Stimulated activated CD4-positive, alpha-beta T cell treated with anti-CD3 and anti-CD28 coated beads, TNF-alpha, amount 100 ng/mL, for 48 hours (primary cell): Measurements from ENCODE around the gene CACNG1.

Source experiments
- DNase-seq, 3 donors: peaks; one replicate each; pipeline ENCODE4 v3.0.0-alpha.2; 2020; ENCODE audit warnings: low read depth in 3 of 3

The CACNG1 gene

GRCh38 chr17:67044016-67044772, at the start of gene CACNG1:
Gene CACNG1, plus strand, starts transcription at chr17:67044554. Its CDS starts 107 bp downstream, at chr17:67044661.
- DNase-seq: no peak

GRCh38 chr17:66994930-66995535, 49.3 kb upstream of the CACNG1 start:
- no peak for DNase-seq

- no peak for DNase-seq
Measured at GRCh38 chr17:66995944-66996343, 48.4 kb upstream of the CACNG1 start.

- DNase-seq: no peak
Measured at GRCh38 chr17:66996926-66997325, 47.4 kb upstream of the CACNG1 start.

GRCh38 chr17:67003231-67003630, 41.1 kb upstream of the CACNG1 start:
- DNase-seq: no peak

GRCh38 chr17:67004181-67004580, 40.2 kb upstream of the CACNG1 start:
- DNase-seq: no peak

- DNase-seq: no peak
Measured at GRCh38 chr17:67007266-67007665, 37.1 kb upstream of the CACNG1 start.

GRCh38 chr17:67008101-67008500, 36.3 kb upstream of the CACNG1 start:
- DNase-seq: no peak

DNA sequence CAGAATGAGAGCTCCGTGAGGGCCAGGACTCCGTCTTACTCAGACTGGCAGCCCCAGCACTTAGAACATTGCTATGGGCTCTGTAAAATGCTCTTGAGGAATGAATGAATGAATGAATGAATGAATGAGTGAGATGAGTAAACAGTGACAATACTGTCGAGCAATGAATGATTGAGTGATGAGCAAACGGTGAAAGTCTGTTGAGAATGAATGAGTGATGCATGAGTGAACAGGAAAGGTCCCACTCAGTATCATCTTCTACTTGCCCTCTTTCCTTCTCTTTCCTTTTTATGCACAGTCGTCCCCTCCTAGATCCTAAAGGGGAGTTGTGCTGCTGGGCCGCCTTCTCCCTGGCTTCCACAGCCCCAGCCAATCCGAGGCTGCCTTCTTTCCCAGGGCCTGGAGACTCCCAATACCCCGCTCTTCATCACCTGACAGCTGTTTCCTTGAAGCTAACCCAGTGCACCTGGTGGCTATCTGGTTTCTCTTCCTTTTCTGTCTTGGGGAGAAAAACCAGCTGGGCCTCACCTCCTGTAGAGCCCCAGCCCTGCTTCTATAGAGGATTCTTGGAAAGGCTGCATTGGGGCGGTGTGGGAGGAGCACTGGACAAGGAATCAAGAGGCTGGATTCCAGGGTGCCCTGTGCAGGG, 32.7 kb upstream of the CACNG1 start:
- no peak for DNase-seq

GRCh38 chr17:67013891-67014290, 30.5 kb upstream of the CACNG1 start:
- DNase-seq: no peak

DNA sequence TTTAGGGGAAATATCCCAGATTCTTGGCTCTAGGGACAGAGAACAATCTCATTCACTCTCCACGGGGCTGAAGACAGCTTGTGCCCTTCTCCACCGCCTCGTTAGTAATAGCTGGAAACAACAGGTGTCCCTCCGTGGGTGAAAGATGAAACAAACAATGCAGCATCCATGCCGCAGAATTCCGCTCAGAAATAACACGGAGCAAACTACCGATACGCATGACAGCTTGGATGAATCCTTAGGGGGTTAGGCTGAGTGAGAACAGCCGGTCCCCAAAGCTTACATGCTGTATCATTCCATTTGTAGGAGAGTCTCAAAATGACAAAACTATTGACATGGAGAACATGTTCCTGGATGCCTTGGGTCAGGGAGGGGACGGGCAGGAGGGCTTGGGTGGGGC, 29.4 kb upstream of the CACNG1 start:
- no peak for DNase-seq

DNA sequence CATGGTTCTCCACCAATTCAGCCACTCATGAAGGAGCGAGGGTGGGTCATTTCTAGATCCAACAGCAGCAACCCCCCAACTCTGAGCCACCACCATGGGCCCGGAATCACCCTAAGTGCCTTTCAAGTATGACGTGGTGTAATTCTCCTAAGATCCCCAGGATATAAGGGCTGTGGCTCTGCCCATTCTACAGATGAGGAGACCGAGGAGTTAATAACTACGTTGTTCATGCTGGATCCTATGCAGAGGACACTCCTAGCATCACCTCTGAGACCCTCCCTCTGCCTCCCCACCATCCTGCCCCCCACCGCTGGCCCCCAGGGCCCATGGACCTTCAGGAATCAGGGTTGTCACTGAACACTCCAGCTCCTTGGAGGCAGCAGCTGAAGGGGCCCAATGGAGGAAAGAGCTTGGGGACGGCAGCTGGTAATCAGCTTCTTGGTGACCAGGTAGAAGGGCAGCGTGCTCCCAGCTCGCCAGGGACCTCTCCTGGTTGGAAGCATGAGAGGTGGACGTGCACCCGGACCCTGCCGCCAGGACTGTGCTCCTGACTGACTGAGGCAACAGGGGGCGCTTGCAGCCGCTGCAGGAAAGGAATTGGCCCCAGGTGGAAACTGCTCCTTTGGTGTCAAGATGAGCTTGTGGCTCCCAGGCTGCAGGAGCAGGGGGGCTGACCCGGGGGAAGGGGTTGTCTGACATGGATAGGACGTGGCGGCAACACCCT, 28.2 kb upstream of the CACNG1 start:
- DNase-seq: no peak

DNA sequence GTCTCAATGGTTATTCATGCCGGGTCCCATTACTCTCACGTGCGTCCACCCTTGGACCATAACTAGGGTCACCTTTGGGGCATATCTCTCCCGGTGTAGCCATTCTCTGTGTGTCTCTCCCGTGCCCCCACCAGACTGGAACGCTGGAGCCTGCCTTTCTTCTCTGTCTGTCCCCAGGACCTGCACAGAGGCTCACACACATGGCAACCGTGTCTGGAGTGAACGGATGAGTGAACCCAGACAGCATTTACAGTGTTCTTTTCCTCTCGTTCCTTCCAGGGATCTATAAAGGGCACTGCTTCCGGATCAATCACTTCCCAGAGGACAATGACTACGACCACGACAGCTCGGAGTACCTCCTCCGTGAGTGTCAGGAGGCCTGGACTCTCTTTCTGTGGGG, 26.4 kb upstream of the CACNG1 start:
- no peak for DNase-seq

- DNase-seq: no peak
Measured at GRCh38 chr17:67018471-67019434, 25.6 kb upstream of the CACNG1 start.

DNA sequence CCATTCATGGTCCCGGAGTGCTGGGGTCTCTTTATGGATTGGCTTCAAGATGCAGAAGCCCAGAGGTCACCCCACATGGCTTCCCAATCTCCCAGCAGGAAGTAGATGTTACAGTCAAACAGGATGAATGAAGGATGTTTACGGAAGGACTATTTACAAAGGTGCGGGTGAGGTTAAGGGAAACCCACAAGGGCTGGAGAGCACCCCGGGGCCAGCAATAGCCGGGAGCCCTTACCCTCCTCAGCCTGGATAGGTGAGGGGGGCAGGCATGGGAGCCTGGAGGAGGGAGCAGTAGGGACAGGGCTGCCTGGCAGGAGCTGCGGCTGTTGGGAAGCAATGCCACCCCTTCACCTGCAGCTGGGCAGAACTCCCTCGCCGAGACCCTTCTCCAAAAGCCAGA, 24.5 kb upstream of the CACNG1 start:
- DNase-seq: no peak

DNA sequence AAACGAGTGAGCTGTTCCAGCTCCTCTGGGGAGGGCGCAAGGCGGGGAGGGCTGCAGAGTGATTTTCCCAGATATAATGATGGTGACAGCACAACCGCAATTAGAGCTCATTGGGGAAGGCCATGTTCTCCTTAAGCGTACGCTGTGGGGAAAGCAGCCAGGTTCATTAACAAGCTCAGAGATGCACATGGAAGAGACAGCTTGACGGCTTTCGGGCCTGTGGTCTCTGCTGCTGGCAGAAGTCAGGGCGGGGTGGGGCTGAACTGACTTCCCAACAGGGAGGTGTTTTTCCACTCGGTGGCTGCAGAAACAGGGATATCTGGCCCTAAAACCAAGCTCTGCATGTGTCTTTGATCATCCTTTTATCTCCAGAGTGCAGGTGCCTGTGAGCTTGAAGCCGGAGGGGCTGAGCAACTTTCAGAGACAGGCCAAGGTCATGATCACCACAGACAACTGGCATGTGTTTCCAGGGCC, 24.0 kb upstream of the CACNG1 start:
- DNase-seq: no peak

- no peak for DNase-seq
Measured at GRCh38 chr17:67021196-67021595, 23.2 kb upstream of the CACNG1 start.

DNA sequence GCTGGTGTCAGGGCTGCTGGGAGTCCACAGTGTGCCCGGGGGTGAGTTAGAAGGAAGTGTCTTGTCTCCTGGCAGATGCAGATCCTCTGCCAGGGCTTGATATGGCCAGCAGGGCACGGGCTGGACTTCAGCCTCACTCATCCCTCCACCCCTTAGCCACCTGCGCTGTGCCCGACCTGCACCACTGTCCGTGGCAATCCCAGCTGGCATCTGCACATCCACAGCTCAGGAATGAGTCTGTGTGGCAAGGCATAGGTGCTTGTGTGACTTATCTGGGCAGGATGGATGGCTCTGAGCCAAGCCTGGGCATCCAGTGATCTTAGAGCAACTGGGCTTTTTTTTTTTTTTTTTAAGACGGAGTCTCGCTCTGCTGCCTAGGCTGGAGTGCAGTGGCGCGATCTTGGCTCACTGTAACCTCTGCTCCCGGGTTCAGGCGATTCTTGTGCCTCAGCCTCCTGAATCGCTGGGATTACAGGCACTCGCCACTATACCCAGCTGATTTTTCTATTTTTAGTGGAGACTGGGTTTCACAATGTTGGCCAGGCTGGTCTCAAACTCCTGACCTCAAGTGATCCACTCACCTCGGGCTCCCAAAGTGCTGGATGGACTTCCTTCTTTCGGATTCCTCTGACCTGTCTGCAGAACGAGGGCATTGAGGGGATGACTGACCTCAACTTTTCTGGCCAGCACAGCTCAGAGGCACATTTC, 22.5 kb upstream of the CACNG1 start:
- DNase-seq: no peak

GRCh38 chr17:67022451-67022810, 21.9 kb upstream of the CACNG1 start:
- DNase-seq: no peak

DNA sequence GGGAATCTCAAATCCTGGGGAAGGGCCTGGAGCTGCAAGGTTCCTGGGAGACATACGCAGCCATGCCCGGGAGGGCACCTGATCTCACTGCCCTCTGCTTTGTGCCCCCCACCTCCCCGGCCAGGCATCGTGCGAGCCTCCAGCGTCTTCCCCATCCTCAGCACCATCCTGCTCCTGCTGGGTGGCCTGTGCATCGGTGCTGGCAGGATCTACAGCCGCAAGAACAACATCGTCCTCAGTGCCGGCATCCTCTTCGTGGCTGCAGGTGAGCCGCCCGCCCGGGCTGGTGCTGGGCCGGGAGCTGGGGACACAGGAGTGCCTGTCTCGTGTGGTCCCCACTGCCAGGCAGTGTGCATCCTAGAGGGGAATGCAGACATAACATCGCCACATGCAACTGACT, 19.6 kb upstream of the CACNG1 start:
- DNase-seq: no peak
